ENCODE results near the gene TRIM56.
"Not testable (repeated sequence)": the region's sequence is repeated elsewhere in the genome, so short reads cannot be mapped to it uniquely, and the experiment has no call there.

Gene TRIM56

DNA sequence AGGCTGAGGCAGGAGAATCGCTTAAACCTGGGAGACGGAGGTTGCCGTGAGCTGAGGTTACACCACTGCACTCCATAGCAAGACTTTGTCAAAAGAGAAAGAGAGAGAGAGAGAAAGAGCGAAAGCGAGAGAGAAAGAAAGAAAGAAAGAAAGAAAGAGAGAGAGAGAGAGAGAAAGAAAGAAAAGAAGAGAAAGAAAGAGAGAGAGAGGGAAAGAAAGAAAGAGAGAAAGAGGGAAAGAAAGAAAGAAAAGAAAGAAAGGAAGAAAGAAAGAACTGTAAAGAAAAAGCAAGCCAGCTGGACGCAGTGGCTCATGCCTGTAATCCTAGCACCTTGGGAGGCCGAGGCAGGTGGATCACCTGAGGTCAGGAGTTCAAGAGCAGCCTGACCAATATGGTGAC is 27.9 kb downstream of the TRIM56 start:
- H3K9me3 ChIP-seq (ENCODE audit: control insufficient read depth, insufficient read depth, low read length); H3K9ac ChIP-seq (ENCODE audit: low read depth, low read length); H3K36me3 ChIP-seq (ENCODE audit: insufficient read depth, low read length): not testable (repeated sequence)
- peaks cover 17% of the 10 kb centered on the region; the same call in 1 of the 2 replicates for H3K4me1 ChIP-seq (ENCODE audit: insufficient read depth, low read length)

DNA sequence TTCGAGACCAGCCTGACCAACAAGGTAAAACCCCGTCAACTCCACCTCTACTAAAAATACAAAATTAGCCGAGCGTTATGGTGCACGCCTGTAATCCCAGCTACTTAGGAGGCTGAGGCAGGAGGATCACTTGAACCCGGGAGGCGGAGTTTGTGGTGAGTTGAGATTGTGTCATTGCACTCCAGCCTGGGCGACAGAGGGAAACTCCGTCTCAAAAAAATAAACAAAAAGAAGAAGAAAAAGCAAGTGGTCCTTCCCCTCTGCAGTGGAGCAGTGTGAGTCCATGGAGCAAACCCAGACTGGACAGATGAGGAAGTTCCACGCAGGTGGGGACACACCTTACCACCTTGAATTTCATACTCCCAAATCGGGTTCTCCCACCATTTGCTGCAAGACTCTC is 28.6 kb downstream of the TRIM56 start:
- Histone ChIP-seq H3K9ac (ENCODE audit: low read depth, low read length) (no peak overlapping the region), H3K4me1 (ENCODE audit: insufficient read depth, low read length) (peaks cover 12% of the 10 kb centered on the region; the same call in 1 of the 2 replicates), H3K9me3 (ENCODE audit: control insufficient read depth, insufficient read depth, low read length) (no peaks in the 10 kb centered on the region), H3K36me3 (ENCODE audit: insufficient read depth, low read length) (no peaks in the 10 kb centered on the region)

DNA sequence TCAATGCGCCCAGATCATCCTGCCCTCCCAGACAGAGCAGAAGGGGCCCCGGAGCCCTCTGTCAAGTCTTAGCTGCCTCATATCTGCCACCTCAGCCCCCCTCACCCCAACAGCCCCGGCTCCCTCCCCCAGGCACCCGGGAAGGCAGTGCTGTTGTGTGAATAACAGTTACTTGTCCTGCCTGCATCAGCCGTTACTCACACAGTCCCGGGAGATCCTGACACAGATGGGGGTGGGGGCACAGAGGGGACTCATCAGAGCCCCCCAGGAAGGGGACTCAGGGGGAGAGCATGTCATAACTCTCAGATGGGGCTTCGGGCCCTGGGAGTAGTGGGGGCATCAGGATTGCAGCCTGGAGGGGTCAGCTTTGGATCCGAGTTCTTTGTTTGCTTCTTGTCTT is 29.2 kb downstream of the TRIM56 start:
- Histone ChIP-seq H3K9ac (ENCODE audit: low read depth, low read length) (no peak overlapping the region), H3K9me3 (ENCODE audit: control insufficient read depth, insufficient read depth, low read length) (no peaks in the 10 kb centered on the region), H3K4me1 (ENCODE audit: insufficient read depth, low read length) (peaks cover 8% of the 10 kb centered on the region; the same call in 1 of the 2 replicates), H3K36me3 (ENCODE audit: insufficient read depth, low read length) (no peaks in the 10 kb centered on the region)

DNA sequence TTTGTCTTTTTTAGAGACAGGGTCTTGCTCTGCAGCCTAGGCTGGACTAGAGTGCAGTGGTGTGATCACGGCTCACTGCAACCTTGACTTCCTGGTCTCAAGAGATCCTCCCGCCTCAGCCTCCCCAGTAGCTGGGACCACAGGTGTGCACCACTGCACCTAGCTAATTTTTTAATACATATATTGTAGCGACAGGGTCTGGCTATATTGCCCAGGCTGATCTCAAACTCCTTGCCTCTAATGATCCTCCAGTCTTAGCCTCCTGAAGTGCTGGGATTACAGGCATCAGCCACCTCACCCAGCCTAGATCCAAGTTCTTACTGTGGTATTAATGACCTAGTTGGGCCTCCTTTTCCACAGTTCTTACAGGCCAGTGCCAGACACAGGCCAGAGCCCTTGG is 29.9 kb downstream of the TRIM56 start:
- H3K36me3 ChIP-seq (ENCODE audit: insufficient read depth, low read length) = no peaks in the 10 kb centered on the region
- no peak overlapping the region for H3K9ac ChIP-seq (ENCODE audit: low read depth, low read length)
- H3K4me1 ChIP-seq (ENCODE audit: insufficient read depth, low read length) = peaks cover 14% of the 10 kb centered on the region; the same call in 1 of the 2 replicates
- H3K9me3 ChIP-seq (ENCODE audit: control insufficient read depth, insufficient read depth, low read length) = no peaks in the 10 kb centered on the region

DNA sequence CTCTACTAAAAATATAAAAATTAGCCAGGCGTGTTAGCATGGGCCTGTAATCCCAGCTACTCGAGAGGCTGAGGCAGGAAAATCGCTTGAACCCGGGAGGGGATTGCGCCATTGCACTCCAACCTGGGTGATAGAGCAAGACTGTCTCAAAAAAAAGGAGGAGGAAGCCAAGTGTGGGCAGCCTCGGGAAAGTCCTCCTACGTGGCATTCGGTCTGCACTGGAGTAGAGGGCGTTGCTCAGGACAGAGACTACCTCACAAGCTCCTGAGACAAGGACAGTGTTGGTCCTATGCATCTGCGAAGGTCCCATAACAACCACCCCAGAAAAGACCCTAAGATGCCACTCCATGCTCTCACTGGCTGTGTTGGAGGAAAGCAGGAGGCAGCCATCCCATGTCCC is 31.6 kb downstream of the TRIM56 start:
- Histone ChIP-seq H3K9ac (ENCODE audit: low read depth, low read length) (no peak overlapping the region), H3K36me3 (ENCODE audit: insufficient read depth, low read length) (no peaks in the 10 kb centered on the region), H3K9me3 (ENCODE audit: control insufficient read depth, insufficient read depth, low read length) (no peaks in the 10 kb centered on the region), H3K4me1 (ENCODE audit: insufficient read depth, low read length) (peaks cover 18% of the 10 kb centered on the region; the same call in 1 of the 2 replicates)

DNA sequence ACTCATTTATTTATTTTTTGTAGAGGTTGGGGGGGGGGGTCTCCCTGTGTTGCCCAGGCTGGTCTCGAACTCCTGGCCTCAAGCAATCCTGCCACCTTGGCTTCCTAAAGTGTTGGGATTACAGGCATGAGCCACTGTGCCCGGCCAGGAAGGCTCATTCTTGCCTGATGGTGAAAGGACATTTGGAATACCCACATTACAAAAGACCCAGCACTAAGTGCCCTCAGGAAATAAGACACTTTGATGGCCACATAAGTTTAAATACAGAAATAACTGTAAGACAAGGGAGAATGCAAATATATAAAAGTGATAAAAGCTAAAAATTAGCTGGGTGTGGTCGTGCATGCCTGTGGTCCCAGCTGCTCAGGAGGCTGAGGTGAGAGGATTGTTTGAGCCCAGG is 33.6 kb downstream of the TRIM56 start:
- Histone ChIP-seq H3K9ac (ENCODE audit: low read depth, low read length) (no peak overlapping the region), H3K9me3 (ENCODE audit: control insufficient read depth, insufficient read depth, low read length) (no peaks in the 10 kb centered on the region), H3K4me1 (ENCODE audit: insufficient read depth, low read length) (peaks cover 29% of the 10 kb centered on the region; the same call in 1 of the 2 replicates), H3K36me3 (ENCODE audit: insufficient read depth, low read length) (no peaks in the 10 kb centered on the region)

DNA sequence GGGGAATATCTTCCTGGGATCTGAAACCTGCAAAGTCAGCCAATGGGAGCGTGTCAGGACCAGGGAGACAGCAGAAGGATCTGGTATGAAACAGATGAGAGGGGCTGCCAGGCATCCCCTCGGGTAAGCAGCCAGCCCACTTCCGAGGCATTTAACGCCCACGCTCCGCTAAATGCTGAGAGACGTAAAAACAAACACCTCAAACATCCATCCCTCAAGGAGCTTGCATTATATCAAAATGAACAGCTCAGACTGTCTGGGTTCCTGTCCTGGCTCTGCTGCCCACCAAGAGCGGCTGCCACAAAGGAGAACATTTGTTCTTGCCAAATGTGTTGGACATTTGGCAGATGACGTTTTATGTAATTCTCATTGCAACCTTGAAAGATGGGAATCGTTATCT is 34.6 kb downstream of the TRIM56 start:
- Histone ChIP-seq H3K9ac (ENCODE audit: low read depth, low read length) (no peak overlapping the region), H3K9me3 (ENCODE audit: control insufficient read depth, insufficient read depth, low read length) (no peaks in the 10 kb centered on the region), H3K4me1 (ENCODE audit: insufficient read depth, low read length) (peaks cover 29% of the 10 kb centered on the region; the same call in 1 of the 2 replicates), H3K36me3 (ENCODE audit: insufficient read depth, low read length) (no peaks in the 10 kb centered on the region)

DNA sequence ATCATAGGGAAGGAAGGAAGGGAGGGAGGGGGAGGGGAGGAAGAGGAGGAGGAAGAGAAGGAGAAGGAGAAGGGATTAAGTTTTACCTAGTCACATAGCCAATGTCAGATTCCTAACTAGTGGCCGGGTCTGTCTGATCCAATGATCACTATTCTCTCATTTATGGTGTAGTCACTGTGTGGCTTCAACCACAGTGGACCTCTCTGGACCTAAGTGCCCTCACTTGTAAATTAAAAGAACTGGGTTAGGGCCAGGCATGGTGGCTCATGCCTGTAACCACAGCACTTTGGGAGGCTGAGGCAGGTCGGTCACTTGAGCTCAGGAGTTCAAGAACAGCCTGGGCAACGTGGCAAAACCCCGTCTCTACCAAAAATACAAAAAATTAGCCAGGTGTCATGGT is 35.0 kb downstream of the TRIM56 start:
- H3K9ac ChIP-seq (ENCODE audit: low read depth, low read length) = no peak overlapping the region
- no peaks in the 10 kb centered on the region for H3K36me3 ChIP-seq (ENCODE audit: insufficient read depth, low read length)
- no peaks in the 10 kb centered on the region for H3K9me3 ChIP-seq (ENCODE audit: control insufficient read depth, insufficient read depth, low read length)
- H3K4me1 ChIP-seq (ENCODE audit: insufficient read depth, low read length) = peaks cover 29% of the 10 kb centered on the region; the same call in 1 of the 2 replicates

DNA sequence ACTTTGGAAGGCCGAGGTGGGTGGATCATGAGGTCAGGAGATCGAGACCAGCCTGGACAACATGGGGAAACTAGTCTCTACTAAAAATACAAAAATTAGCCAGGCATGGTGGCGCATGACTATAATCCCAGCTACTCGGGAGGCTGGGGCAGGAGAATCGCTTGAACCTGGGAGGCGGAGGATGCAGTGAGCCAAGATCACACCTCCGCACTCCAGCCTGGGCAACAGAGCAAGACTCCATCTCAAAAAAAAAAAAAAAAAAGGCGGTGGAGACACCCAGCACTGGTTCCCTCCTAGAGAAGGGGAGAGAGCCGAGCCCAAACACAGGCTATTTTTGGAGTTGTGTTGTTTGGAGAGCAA is 36.3 kb downstream of the TRIM56 start:
- H3K36me3 ChIP-seq (ENCODE audit: insufficient read depth, low read length); H3K9me3 ChIP-seq (ENCODE audit: control insufficient read depth, insufficient read depth, low read length): not testable (repeated sequence)
- Histone ChIP-seq H3K4me1 (ENCODE audit: insufficient read depth, low read length) (peaks cover 36% of the 10 kb centered on the region; the same call in 1 of the 2 replicates), H3K9ac (ENCODE audit: low read depth, low read length) (peak overlapping the region; percentile 43)

DNA sequence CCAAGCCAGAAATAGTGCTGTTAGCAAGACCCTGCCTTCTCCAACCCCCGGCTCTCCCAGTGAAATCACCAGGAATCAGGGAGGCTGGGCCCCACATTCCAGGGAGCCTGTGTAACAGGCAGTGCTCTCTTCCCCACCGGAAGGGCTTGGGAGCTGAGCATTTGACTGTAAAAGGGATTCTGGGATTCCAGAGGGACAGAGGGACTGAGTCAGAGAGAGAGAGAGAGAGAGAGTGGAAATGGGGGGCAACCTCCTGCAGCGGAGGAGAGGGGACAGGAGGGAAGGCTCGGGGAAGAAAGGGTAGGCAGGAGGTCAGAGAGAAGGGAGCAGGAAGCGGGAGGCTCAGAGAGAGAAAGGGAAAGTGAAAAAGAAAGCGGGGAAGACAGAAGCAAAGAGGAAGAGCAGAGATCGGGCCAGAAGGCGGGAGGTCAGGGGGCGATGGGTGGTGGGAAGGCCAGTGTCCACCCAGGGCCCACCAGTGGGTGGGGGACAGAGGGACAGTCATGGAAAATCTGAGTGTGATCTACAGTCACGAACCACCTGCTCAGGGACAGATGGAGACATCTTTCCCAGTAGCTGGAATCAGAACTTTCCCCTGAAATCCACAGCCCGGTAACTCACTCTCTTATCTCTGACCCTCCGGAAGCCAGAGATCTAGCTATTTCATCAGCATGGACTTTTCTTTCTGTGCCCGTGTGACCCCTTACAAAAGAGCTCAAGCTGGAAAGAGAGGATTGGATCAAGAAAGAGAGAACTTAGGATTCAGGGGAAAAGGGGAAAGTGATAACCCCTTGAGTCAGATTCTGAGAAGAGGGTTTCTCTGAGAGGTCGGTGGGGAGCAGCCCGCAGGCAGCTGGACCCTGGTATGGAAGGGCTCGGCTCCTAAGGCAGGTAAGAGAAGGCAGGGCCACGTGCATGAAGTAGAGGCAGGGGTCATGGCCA is 37.0 kb downstream of the TRIM56 start:
- Histone ChIP-seq H3K9me3 (ENCODE audit: control insufficient read depth, insufficient read depth, low read length) (no peaks in the 10 kb centered on the region), H3K36me3 (ENCODE audit: insufficient read depth, low read length) (no peaks in the 10 kb centered on the region), H3K9ac (ENCODE audit: low read depth, low read length) (peak overlapping the region; percentile 43), H3K4me1 (ENCODE audit: insufficient read depth, low read length) (peaks cover 32% of the 10 kb centered on the region; the same call in 1 of the 2 replicates)

DNA sequence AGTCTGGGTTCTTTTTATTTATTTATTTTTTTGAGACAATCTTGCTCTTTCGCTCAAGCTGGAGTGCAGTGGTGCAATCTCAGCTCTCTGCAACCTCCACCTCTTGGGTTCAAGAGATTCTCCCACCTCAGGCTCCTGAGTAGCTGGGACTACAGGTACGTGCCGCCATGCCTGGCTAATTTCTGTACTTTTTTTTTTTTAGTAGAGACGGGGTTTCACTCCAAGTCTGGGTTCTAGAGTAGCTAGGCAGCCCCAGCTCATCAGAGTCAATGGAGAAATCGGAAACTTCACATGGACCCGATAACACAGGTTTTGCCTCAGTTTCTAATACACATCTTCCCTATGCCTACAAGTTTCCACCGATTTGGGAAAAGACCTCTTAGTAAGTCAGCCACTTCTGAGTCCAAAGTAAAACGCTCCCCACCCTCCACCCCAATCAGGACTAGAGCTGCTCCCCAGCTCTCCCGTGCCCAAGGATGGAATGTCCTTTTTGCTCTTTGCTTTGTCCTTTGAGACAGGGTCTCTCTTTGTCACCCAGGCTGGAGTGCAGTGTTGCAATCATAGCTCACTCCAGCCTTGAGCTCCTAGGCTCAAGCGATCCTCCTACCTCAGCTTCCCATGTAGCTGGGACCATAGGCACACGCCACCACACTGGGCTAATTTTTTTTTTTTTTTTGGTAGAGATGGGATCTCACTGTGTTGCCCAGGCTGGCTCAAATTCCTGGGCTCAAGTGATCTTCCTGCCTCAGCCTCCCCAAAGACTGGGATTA is 37.8 kb downstream of the TRIM56 start:
- H3K4me1 ChIP-seq (ENCODE audit: insufficient read depth, low read length) = peaks cover 29% of the 10 kb centered on the region; the same call in 1 of the 2 replicates
- H3K9ac ChIP-seq (ENCODE audit: low read depth, low read length) = peak overlapping the region; percentile 43; the same call in 1 of the 2 replicates
- no peaks in the 10 kb centered on the region for H3K9me3 ChIP-seq (ENCODE audit: control insufficient read depth, insufficient read depth, low read length)
- H3K36me3 ChIP-seq (ENCODE audit: insufficient read depth, low read length) = 0 out of 2 replicates have a peak, but pooled peaks cover 2% of the 10 kb centered on the region

DNA sequence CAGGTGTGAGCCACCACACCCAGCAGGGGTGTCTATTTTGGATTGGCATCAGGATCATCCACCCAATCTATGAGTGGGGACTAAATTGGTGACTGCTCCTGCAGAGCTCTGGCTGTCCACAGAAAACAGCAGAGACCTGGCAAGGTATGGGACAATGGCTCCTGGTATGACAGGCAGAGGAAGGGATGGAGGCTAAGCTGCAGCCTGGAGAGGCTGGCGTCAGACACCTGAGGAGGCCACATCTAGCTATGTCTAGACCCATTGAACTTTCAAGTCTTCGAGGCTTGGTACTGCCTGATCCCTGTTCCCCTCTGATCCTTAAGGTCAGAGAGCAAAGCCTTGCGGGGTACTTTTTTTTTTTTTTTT is 38.4 kb downstream of the TRIM56 start:
- H3K36me3 ChIP-seq (ENCODE audit: insufficient read depth, low read length) = 0 out of 2 replicates have a peak, but pooled peaks cover 2% of the 10 kb centered on the region
- H3K9me3 ChIP-seq (ENCODE audit: control insufficient read depth, insufficient read depth, low read length) = no peaks in the 10 kb centered on the region
- no peak overlapping the region for H3K9ac ChIP-seq (ENCODE audit: low read depth, low read length)
- peaks cover 31% of the 10 kb centered on the region; the same call in 1 of the 2 replicates for H3K4me1 ChIP-seq (ENCODE audit: insufficient read depth, low read length)

DNA sequence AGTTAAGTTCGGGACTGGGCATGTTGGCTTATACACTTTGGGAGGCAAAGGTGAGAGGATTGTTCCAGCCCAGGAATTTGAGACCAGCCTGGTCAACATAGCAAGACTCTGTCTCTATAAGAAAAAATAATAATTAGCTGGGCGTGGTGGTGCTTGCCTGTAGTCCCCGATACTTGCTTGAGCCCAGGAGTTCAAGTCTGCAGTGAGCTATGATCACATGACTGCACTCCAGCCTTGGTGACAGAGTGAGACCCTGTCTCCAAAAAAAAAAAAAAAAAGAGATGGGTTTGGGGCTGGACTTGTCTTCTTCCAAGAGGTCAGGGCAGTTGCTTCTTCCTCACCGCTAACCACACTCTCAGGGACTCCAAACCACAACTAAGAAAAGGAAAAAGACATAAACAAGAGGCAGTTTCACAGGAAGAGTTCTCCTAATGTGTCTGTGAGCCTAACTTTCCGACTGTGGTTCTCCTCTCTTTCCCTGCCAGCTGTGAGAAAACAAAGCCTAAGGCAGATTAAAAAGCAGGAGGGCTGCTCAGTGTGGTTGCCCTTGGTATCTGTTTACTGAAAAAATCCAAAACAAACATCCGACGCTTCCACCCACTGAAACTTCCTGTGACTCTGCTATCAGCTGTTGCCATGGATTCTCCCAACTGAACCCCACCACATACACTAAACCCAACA is 39.2 kb downstream of the TRIM56 start:
- H3K4me1 ChIP-seq (ENCODE audit: insufficient read depth, low read length) = peaks cover 32% of the 10 kb centered on the region; the same call in 1 of the 2 replicates

More for the DNA sequence above, 39.2 kb downstream of the TRIM56 start:
- Histone ChIP-seq H3K9ac (ENCODE audit: low read depth, low read length) (no peak overlapping the region), H3K9me3 (ENCODE audit: control insufficient read depth, insufficient read depth, low read length) (no peaks in the 10 kb centered on the region), H3K36me3 (ENCODE audit: insufficient read depth, low read length) (0 out of 2 replicates have a peak, but pooled peaks cover 2% of the 10 kb centered on the region)

Data from ES-I3 (cell line).